ENCODE results near the gene ATN1.
"Not testable (repeated sequence)": the region's sequence is repeated elsewhere in the genome, so short reads cannot be mapped to it uniquely, and the experiment has no call there.

The ATN1 gene

DNA sequence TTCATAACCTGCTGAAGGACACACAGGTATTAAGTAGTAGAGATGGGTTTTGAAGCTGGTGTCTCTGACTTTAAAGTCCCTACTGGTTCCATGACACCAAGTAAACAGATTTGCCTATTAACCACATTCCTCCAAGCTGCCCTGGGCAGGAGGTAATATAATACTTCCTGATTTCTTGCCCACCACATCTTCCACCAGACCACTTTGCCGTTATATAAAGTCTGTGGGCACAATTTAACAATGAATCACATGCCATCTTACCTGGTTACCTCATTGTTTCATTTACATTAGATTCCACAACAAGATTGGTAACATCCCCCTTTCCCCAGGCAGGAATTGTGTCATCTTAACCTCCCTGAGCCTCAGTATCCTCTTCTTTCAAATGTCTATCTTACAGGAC lies 24.0 kb upstream of the ATN1 start:
- DNase-seq (ENCODE audit: low read depth in 4 of 4, low spot score in 1 of 4): no peak

DNA sequence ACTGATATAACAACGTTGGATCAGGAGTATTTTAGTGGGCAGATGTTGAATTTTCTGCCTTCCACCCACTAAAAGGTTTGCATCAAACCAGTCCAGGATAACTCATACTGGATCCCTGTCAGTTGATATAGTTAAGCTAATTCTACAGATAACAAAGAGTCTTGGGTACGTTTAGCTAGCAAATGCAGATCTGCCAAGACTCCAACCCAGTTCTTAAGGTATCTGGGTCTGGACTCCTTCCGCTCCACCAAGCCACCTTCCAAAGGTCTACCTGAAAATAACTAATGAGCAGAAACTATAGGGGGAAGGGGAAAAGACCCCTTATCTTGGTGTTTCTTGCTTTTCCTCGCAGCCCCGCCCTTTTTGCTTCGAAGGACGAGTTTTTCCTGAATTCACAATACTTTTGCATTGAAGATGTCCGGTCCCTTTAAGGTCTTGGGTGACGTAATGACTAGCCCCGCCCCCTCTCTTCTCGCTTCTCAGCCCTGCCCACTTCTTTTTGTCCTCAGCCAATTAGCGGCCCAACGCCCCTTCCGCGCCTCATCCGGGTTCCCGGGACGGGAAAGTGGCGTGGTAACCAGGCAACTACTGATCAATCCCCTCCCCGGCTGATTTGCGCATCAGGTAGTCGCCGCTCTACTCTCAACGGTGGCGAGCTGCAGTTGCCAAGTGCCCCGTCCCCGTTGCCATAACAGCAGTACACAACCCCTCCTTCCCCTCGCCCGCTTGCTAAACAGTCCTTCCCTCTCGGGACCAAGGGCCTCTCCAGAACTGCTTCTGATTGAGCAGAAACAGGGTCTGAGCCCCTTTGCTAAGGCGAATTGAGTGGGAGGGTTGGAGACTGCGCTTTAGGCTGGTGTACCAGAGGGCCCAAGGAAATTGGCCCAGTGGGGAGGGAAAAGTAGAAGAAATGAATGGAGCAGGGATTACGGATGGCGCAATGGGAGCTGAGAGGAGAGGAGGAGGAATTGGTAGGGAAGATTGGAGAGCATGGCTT lies 23.2 kb upstream of the ATN1 start, which contains the start of gene LRRC23:
Gene LRRC23 (plus strand): TSS at position 543 of the 997 bp plus-strand sequence. CDS start 812 bp downstream, outside the sequence.
- peak; percentile 96 to 99 (median 97) for DNase-seq (ENCODE audit: low read depth in 4 of 4, low spot score in 1 of 4)

DNA sequence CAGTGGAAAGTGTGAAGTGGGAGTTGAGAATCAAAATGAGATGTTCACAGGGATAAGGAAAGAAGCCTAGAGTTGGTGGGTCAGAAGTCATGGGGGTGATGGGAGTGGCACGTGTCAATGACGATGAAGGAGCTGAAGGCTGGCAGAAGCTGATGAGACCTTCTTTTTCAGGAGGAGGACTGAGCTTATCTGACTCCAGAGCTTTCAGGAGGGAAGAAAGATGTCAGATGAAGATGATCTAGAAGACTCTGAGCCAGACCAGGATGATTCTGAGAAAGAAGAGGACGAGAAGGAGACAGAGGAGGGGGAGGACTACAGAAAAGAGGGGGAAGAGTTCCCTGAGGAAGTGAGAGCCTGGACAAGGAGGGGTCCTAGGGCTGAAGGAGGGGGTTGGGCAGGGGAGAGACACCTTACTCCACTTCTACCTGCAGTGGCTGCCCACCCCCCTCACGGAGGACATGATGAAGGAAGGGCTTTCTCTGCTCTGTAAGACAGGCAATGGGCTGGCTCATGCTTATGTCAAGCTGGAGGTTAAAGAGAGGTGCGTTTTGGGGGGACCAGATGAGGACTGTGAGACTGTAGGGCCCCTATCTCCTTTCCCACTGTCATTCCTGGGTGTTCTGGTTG lies 22.2 kb upstream of the ATN1 start:
- DNase-seq (ENCODE audit: low read depth in 4 of 4, low spot score in 1 of 4): no peak

DNA sequence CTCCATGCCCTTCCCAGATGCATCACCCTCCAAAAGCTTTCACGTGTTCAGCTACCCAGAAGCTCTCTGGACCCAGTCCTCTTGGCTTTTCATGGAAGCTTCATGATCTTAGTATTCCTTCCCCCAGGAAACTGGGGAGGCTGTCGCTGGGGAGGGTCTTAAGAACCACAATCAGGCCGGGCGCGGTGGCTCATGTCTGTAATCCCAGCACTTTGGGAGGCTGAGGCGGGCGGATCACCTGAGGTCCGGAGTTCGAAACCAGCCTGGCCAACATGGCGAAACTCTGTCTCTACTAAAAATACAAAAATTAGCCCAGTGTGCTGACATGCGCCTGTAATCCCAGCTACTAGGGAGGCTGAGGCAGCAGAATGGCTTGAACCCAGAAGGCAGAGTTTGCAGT lies 19.6 kb upstream of the ATN1 start:
- DNase-seq (ENCODE audit: low read depth in 4 of 4, low spot score in 1 of 4): not testable (repeated sequence)

DNA sequence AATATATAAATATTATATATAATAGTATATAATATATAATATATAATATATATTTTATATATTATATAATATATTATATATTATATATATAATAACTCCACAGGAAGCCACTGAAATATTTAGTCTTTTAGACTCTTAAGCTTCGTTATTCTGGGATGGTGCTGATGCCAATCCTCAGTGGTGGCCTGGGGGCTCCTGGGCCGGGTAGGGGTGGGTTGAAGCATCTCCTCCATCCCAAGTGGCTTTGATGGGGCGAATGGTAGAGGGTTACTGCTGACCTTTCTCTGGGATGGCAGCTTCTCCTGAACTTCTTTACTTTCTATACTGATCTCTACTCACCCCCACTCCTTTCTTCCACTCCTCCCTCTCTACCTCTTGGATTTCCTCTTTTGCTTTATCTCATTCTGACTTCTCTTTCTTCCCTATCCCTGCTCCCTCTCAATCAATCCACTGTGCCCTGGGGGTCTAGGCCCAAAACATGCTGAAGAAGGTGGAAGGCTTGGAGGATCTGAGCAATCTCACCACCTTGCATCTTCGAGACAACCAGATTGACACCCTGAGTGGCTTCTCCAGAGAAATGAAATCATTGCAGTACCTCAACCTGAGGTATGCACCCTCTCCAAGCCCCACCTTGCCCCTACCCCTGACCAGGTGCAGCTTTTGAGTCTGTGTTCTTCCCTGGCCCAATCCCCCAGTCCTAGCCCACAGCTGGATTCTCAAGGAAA lies 18.2 kb upstream of the ATN1 start:
- DNase-seq (ENCODE audit: low read depth in 4 of 4, low spot score in 1 of 4): no peak

DNA sequence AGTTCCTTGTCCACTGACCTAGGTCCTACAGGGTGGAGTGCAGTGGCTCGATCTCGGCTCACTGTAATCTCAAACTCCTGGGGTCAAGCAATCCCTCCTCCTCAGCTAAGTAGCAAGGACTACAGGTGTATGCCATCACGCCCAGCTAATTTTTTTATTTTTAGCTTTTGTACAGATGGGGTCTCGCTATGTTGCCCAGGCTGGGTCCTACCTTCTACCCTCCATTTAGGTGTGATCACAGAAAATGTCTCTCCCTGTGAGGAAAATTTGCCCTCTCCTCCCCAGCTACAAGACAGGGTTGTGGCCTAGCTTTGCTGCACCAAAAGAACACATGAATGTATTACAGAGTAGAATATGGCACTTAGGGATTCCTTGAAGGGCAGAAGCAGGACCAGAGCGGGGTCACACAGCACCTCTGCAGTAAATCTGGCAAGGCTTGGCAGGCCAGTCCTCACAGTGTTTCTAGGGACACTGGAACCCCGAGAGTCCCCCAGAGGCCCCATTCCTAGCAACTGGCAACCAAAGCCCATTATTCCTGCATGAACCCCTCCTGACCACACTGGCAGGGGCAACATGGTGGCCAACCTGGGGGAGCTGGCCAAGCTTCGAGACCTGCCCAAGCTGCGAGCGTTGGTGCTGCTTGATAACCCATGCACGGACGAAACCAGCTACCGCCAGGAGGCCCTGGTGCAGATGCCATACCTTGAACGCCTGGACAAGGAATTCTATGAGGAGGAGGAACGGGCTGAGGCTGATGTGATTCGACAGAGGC lies 15.4 kb upstream of the ATN1 start:
- DNase-seq (ENCODE audit: low read depth in 4 of 4, low spot score in 1 of 4): no peak

DNA sequence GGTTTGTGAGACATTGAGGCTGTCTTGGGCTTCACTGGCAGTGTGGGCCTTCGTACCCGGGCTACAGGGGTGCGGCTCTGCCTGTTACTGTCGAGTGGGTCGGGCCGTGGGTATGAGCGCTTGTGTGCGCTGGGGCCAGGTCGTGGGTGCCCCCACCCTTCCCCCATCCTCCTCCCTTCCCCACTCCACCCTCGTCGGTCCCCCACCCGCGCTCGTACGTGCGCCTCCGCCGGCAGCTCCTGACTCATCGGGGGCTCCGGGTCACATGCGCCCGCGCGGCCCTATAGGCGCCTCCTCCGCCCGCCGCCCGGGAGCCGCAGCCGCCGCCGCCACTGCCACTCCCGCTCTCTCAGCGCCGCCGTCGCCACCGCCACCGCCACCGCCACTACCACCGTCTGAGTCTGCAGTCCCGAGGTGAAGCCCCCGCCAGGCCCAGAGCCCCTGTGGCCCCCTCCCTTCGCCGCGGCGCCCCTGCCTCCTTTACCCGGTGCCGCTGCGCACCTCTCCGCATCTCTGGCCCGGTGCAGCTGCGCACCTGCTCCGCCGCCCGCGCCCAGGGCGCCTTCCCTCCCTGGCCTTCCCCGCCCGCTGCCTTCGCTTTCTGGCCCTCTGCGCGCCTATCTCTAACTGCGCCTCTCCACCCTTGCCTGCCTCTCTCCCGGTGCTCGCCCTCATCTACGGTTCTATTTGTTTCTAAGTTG lies 13.4 kb upstream of the ATN1 start, which contains the start of gene ENO2:
Gene ENO2 (plus strand): TSS at position 335 of the 701 bp plus-strand sequence. CDS start 1,253 bp downstream, outside the sequence.
- DNase-seq (ENCODE audit: low read depth in 4 of 4, low spot score in 1 of 4): peak; percentile 58 to 84 (median 68)

DNA sequence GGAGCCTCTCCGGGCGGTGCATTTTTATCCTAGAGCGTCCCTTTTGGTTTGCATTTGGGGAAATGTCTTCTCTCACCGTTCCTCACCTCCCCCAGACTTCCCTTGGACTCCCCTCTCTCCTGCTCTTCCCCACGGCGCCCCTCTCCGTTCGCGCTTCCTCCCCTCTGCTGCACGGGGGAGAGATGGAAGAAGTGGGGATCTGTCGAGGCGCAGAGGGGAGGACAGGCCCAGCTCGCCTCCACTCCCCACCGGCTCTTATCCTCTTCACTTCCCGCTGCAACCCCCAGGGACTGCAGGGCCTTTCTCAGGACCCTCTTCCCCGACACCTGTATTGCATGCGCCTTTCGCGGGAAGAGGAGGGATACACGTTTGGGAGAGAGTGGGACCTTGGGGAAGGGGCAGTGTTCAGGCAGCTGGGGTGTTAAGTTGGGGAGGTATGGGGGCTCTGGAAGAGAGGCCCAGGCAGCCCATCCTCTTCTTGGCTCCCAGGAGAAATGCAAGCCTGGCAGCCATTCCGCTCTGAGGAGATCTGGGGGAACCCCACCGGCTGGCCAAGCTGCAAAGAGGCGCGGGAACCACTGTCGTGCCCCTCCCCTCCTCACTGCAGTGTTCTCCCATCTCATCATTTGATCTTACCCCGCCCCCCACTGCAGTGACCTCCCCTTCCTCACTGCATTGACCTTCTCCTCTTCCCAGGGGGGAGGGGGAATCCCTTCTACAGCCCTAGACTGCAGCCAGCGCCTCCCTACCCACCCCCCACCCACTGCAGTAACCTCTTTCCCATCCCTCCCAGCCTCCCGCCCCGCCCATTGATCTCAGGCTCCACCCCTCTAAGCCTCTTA lies 12.6 kb upstream of the ATN1 start:
- no peak for DNase-seq (ENCODE audit: low read depth in 4 of 4, low spot score in 1 of 4)

DNA sequence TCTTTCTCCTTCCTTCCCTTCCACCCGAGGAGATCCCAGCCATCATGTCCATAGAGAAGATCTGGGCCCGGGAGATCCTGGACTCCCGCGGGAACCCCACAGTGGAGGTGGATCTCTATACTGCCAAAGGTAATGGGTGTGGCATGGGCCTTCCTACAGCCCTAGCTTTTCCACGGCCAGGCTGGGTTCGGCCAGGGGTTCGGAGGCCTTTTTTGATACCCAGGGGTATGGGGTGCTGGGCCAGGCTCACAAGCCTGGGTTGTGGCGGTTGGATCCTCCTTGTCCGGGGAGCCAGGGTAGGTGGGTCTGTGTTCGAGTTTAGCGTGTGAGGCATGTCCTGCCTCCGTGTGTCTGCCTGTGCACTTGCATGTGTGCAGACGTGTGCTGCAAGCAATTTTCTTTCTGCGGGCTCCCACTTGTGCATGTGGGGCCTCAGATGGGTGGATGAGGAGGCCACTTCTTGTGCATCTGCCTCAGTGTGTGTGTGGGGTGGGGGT lies 11.9 kb upstream of the ATN1 start:
- DNase-seq (ENCODE audit: low read depth in 4 of 4, low spot score in 1 of 4): no peak

DNA sequence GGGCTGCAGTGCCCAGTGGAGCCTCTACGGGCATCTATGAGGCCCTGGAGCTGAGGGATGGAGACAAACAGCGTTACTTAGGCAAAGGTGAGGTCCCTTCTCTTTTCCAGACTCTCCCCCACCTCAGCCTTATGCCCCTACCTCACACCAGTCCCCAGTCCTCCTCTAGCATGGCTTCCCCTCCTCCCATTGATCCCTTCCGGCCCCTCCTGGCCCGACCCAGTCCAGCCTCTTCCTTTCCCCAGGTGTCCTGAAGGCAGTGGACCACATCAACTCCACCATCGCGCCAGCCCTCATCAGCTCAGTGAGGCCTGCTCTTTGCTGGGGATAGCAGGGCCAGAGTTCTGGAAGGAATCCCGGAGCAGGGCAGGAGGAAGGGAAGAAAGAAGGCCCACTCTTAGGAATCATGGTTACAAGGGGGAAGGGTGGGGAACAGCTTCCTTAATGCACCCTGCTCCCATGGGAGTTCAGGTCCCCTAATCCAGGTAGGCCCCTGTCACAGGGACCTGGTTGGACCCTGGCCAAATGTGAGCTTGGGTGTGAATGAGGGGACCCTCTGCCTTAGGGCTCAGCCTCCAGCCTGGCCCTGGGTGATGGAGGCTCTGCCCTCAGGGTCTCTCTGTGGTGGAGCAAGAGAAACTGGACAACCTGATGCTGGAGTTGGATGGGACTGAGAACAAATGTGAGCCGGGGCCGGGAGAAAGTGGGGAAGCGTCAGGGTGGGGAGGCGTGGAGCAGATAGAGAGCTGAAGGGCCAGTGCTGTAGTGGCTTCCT lies 11.1 kb upstream of the ATN1 start:
- DNase-seq (ENCODE audit: low read depth in 4 of 4, low spot score in 1 of 4): no peak

DNA sequence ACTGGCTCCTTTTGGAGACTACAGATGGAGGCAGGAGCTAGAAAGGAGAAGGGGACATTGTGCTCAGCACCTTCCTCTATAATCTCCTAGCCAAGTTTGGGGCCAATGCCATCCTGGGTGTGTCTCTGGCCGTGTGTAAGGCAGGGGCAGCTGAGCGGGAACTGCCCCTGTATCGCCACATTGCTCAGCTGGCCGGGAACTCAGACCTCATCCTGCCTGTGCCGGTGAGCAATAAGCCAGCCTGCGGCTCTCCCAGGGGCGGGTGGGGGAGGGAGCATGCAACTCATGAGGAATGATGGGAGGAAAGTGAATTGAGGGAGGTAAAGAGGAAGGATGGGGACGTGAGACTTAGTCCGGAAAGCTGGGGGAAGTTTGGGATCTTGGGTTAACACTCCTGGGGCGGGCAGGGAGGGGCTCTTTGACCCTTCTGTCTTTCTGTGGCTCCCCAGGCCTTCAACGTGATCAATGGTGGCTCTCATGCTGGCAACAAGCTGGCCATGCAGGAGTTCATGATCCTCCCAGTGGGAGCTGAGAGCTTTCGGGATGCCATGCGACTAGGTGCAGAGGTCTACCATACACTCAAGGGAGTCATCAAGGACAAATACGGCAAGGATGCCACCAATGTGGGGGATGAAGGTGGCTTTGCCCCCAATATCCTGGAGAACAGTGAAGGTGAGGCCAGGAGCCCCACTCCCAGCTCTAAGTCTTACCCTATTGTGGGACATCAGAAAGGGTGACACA lies 10.1 kb upstream of the ATN1 start:
- DNase-seq (ENCODE audit: low read depth in 4 of 4, low spot score in 1 of 4): no peak

DNA sequence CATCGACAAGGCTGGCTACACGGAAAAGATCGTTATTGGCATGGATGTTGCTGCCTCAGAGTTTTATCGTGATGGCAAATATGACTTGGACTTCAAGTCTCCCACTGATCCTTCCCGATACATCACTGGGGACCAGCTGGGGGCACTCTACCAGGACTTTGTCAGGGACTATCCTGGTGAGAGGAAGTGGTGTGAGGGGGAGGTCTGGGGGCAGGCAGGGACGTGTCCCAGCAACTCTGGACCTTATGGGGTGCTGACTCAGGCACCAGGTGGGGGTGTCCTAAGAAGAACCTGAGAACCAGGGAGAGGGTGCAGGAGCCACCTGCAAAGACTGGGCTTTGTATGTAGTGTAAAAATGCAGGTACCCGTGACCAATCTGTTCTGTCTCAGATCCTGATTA lies 8.2 kb upstream of the ATN1 start:
- no peak for DNase-seq (ENCODE audit: low read depth in 4 of 4, low spot score in 1 of 4)

DNA sequence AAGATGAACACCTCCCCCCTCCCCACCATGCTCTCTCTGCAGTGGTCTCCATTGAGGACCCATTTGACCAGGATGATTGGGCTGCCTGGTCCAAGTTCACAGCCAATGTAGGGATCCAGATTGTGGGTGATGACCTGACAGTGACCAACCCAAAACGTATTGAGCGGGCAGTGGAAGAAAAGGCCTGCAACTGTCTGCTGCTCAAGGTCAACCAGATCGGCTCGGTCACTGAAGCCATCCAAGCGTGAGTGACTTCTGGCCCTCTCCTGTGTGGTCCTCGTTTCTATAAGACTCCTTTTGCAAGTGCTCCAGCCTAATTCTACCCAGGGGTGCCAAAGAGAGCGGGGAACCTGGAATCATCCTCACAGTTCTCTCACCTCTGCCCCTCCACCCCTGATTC lies 6.2 kb upstream of the ATN1 start:
- DNase-seq (ENCODE audit: low read depth in 4 of 4, low spot score in 1 of 4): no peak

DNA sequence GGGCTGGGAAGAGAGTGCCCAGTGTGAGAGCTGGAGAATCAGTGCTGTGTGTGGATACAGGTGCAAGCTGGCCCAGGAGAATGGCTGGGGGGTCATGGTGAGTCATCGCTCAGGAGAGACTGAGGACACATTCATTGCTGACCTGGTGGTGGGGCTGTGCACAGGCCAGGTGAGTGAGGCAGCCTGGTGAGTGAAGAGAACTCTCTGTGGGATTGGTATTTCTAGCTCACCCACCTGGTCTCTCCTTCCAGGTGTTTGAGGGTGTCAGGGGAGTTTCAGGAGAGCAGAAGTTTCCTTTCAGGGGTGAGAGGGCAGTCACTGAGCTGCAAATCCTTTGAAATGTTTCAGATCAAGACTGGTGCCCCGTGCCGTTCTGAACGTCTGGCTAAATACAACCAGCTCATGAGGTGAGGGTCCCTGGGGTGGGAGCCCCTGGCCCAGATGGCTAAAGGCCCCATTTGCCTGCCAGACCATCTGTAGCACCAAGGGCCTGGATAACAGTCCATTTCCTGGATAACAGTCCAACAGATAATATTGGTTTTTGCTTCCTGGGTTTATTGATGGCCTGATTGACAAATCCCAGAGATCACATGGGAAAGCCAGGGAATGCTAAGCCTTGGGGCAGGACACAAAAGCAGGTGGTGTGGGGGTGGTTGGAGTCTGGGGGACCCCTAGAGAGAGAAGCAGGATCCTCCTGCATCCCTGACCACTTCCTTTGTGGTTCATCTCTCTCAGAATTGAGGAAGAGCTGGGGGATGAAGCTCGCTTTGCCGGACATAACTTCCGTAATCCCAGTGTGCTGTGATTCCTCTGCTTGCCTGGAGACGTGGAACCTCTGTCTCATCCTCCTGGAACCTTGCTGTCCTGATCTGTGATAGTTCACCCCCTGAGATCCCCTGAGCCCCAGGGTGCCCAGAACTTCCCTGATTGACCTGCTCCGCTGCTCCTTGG lies 5.5 kb upstream of the ATN1 start:
- DNase-seq (ENCODE audit: low read depth in 4 of 4, low spot score in 1 of 4): no peak

DNA sequence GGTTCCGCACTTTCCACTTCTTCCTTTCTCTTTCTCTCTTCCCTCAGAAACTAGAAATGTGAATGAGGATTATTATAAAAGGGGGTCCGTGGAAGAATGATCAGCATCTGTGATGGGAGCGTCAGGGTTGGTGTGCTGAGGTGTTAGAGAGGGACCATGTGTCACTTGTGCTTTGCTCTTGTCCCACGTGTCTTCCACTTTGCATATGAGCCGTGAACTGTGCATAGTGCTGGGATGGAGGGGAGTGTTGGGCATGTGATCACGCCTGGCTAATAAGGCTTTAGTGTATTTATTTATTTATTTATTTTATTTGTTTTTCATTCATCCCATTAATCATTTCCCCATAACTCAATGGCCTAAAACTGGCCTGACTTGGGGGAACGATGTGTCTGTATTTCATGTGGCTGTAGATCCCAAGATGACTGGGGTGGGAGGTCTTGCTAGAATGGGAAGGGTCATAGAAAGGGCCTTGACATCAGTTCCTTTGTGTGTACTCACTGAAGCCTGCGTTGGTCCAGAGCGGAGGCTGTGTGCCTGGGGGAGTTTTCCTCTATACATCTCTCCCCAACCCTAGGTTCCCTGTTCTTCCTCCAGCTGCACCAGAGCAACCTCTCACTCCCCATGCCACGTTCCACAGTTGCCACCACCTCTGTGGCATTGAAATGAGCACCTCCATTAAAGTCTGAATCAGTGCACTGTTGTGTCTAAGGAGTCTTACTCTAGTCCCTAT lies 4.6 kb upstream of the ATN1 start:
- no peak for DNase-seq (ENCODE audit: low read depth in 4 of 4, low spot score in 1 of 4)

DNA sequence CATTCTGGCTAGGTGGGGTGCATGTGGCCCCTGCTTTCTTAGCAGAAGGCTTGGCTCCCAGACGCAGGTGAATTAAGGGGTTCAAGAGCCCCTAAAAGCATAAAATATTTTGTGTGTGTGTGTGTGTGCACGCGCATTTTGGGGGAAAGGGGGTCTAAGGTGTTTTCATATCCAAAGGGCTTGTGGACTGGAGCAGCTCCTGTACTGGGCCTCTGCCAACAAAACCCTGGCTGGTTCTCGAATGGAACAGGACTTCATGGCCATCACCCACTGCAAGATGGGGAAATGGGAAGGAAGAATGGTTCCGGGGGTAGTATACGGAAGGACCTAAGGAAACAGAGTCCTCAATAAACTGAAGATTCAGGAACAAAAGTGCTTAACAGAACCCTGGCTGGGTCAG lies 3.9 kb upstream of the ATN1 start:
- no peak for DNase-seq (ENCODE audit: low read depth in 4 of 4, low spot score in 1 of 4)

All from stimulated activated CD4-positive, alpha-beta T cell treated with anti-CD3 and anti-CD28 coated beads, Interleukin-1b, Interleukin-23, amount 100 ng/mL, for 24 hours (primary cell).